GM21825 (cell line): Measurements from ENCODE around the gene NDC1.
"Not testable (repeated sequence)": the region's sequence is repeated elsewhere in the genome, so short reads cannot be mapped to it uniquely, and the experiment has no call there.

Experiments
- ATAC-seq: cut with Tn5 transposase; IDR thresholded peaks from one replicate; pipeline ENCODE4 v1.9.1; 2021; ENCODE audit warnings: mild to moderate bottlenecking, moderate library complexity; ENCODE audit not compliant: unreplicated experiment

The NDC1 gene, protein sequence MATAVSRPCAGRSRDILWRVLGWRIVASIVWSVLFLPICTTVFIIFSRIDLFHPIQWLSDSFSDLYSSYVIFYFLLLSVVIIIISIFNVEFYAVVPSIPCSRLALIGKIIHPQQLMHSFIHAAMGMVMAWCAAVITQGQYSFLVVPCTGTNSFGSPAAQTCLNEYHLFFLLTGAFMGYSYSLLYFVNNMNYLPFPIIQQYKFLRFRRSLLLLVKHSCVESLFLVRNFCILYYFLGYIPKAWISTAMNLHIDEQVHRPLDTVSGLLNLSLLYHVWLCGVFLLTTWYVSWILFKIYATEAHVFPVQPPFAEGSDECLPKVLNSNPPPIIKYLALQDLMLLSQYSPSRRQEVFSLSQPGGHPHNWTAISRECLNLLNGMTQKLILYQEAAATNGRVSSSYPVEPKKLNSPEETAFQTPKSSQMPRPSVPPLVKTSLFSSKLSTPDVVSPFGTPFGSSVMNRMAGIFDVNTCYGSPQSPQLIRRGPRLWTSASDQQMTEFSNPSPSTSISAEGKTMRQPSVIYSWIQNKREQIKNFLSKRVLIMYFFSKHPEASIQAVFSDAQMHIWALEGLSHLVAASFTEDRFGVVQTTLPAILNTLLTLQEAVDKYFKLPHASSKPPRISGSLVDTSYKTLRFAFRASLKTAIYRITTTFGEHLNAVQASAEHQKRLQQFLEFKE

DNA sequence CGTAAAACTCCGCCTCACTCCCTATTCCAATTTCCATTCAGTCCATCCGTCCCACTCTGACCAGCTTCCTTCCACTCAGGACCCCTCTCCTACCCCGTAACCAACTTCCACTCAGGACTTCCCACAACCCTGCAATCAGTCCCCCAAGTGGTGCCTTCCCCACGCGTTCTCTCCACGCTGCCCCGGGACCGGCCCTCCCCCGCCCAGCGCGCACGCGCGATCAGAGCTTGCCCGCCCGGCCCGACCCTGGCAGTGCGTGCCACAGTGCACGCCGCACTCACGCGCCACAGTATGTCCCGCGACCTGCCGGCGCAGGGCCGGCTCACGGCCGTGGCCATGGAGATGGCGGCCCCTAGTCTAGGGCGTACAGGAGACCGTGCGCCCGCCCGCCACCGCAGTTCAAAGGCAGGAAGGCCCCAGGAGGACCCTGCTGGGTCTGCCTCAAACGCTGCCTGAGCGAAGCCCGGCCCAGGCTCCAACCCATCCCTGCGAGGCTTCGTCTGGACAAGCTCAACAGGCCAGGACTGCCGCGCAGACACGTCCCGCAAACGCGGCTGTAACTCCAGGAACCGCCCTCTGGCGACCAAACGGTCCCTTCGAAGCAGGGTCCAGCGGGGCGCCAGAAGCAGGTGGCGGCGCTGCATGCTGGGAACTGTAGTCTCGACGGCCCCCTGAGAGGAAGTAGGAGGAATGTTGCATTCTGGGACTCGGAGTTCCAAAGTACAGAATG, at the start of gene NDC1:
Gene NDC1, minus strand, starts transcription at position 373 of the 730 bp plus-strand sequence. Its CDS starts 35 bp downstream, at position 338.
- peak; percentile 86 for ATAC-seq

DNA sequence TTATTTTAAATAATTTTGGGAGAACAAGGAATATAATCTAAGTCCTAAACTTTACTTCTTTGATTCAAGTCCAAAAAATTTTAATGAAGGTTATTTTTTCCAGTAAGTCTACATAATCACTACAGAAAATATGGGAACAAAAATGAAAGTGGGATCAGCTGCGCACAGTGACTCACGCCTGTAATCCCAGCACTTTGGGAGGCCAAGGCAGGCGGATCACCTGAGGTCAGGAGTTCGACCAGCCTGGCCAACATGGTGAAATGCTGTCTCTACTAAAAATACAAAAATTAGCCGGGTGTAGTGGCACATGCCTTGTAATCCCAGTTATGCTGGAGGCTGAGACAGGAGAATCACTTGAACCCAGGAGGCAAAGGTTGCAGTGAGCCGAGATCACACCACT, 45.5 kb upstream of the NDC1 start:
- not testable (repeated sequence) for ATAC-seq

DNA sequence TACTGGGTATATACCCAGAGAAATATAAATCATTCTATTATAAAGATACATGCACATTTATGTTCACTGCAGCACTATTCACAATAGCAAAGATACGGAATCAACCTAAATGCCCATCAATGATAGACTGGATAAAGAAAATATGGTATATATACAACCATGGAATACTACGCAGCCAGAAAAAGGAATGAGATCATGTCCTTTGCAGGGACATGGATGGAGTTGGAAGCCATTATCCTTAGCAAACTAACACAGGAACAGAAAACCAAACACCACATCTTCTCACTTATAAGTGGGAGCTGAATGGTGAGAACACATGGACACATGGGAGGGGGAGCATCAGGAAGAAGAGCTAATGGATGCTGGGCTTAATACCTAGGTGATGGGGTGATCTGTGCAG, 43.8 kb upstream of the NDC1 start:
- ATAC-seq = not testable (repeated sequence)

DNA sequence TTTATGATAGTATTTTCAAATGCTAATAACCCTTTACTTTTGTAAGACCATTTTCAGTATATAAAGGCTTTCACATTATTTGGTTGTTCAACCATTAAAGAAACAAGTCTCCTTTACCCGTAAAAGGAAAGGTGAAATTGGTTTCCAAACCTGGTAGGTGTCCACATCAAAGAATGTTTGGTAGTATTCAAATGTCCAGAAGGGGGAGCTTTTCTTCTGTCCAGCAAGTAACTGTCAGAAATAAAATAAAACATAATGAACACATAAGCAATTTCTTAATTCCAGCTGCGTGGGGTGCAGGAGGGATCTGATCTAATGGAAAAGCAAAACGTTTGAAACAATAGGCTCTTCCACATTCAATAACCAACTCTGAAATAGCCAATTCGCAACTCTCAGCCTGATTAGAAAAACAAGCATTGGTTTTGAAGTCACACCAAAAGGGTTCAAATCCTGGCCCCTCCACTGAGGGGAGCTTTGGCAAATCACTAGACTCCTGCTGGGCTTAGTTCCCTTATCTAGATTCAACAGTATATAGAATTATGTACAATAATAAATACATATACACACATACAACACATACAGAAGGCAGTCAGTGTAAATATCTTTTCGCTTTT, 40.5 kb upstream of the NDC1 start:
- no peak for ATAC-seq

DNA sequence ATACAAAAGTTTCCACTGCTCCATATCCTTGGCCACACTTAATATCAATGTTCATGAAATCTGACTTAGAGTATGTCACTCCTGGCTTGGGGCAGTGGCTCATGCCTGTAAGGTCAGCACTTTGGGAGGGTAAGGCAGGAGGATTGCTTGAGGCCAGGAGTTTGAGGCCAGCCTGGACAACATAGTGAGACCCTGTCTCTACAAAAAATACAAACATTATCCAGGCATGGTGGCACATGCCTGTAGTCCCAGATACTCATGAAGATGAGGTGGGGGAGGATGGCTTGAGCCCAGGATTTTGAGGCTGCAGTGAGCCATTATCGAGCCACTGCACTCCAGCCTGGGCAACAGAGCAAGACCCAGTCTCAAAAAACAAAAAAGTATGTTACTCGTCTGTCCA, 37.1 kb upstream of the NDC1 start:
- ATAC-seq = not testable (repeated sequence)

DNA sequence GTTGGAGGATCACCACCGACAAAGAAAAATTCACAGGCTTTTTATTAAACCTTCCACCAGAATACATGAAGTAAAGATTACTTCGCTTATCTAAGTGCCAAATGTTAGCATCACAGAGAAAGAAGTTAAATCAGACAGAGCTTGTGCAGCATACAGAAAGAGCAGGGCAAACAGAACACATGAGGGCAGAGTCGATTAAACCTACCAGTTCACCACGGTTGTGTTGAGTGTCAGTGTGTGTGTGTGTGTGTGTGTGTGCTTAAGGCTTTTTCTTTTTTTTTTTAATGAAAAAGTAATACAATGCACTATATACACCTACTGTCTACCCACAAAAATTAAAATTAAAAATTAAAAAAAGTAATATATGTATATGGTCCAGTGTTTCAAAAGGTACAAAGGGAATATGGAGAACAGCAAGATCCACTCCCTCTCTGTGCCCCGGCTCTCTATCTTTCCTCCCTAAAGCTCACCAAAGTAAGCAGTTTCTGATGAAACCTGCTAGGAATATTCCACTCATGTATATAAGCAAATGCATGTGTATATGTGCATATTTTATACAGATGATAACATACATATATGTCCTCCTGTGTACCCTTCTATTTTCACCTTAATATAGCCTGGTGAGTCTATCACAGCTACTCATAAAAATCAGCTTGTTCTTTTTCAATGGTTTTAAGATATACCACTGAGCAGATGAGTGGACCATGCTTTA, 33.8 kb upstream of the NDC1 start:
- ATAC-seq = no peak

DNA sequence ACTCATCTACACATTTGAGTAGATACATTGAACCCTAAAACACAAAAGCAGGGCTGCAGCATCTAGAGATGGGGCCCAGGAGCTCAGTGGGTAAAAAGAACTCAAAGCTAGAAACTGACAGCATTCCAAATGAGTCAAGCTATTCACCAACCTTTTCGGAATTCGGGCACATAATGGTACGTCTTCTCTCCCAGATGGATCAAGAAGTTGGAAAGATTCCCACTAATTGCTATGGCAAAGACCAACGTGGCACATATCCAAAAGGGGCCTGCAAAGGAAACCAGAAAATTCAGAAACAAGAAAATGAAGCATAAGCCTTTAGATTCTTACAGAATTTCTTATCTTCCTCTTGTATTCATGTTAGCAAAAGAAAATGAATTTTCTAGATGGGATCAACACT, 33.1 kb upstream of the NDC1 start:
- ATAC-seq = no peak

DNA sequence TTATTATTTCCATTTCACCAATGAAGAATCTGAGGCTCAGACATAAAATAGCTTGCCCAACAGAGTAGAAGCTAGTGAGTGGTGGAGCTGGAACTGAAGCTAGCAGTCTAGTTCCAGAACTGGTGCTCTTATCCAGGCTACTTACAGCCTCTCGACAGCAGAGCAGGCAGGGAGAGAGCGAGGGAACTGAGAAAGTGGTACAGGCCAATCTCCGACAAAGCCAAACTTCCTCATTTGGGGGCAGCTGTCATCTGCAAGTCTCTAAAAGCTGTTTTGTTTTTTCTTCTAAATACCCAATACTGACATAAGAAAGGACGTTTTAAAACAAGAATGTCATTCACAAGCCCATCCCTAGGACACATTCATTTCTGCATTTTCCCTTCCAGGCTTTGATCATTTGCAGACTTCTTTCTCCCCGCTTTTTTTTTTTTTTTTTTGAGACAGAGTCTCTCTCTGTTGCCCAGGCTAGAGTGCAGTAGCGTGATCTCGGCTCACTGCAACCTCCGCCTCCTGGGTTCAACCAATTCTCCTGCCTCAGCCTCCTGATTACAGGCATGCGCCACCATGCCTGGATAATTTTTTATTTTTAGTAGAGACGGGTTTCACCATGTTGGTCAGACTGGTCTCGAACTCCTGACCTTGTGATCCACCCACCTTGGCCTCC, 31.5 kb upstream of the NDC1 start:
- no peak for ATAC-seq

DNA sequence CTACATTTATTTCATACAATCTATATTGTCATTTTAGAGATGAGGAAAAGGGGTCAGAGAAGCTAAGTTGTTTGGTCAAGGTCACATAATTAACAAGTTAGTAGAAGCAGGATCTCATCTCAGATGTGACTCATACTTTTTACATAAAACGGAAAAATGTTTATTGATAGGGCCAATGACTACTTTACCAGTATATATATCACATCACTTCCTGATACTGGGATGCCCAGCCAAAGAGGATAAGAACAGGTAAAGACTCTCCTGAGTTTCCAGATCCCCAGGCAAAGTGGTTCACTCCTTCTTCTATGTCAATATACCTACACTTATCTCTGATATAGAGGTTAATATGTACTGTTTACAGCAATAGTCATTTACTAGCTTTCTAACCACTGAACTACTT, 30.5 kb upstream of the NDC1 start:
- ATAC-seq = no peak

DNA sequence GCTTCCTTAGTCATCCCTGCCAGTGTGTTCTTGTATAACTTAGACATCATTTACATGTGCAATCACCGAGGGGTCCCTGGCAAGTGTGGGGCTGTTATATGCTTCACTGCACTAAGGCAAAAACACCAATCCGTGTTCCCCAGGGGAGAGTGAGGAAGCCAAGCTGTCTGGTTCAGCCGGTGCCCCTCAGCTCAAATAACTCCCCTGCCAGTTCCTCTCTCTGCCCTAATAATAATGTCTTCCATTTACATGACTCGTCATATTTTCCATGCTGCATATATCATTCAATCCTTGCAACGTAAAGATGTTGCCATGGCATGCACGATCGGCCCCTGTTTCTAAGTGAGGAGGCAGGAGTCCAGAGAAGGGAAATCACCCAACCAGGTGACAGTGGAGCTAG, 24.4 kb upstream of the NDC1 start:
- ATAC-seq = no peak

DNA sequence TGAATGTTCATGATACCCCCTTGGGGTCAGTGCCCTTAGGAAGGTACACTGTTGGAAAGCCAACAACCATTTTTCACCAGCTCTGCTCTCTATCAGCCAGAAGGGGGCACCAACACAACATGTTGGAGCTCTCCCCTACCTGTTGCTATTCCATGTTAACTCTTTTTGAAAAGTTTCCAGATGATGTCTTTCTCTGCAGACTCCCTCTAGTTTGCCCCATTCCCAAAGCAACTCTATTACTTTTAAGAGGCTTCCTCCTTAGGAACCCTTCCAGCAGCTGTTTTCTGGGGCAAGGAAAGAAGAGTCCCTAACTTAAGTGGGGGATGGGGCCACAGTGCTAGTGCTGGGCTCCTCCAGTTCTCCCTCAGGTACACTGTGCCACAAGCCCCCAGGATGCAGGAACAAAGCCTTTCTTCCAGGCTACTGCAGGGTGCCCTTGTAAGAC, 22.9 kb upstream of the NDC1 start:
- no peak for ATAC-seq

DNA sequence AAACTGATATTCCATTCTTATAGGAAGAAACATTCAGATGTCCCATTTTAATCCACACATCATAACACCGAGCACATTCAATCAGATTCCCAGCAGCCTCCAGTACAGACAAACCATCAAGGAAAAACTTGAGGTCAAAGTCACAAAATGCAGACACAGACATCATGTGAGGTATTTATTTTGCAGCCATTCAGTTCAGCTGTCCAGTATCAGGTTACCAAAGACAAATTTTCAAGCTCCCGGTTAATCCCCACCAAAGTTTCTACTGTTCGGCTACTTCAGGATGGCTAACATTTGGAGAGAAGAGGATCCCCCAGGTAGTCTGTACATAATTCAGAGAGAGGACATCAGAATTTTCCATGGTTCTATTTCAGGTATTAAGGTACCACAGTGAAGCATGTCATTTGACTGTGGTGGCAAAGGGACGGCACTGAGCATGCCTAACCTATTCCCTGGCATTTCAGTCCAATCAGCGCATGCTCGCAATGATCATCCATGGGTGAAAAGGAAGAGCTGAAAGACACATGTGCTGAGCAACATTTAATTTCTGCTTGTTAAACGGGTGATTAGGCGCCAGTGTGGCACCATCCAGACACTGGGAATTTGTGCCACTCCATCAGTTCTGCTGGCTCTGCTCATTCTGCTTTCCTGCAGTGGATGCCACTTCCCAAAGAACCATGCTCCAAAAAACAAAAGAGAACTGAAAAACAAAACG, 13.6 kb upstream of the NDC1 start:
- ATAC-seq = no peak

DNA sequence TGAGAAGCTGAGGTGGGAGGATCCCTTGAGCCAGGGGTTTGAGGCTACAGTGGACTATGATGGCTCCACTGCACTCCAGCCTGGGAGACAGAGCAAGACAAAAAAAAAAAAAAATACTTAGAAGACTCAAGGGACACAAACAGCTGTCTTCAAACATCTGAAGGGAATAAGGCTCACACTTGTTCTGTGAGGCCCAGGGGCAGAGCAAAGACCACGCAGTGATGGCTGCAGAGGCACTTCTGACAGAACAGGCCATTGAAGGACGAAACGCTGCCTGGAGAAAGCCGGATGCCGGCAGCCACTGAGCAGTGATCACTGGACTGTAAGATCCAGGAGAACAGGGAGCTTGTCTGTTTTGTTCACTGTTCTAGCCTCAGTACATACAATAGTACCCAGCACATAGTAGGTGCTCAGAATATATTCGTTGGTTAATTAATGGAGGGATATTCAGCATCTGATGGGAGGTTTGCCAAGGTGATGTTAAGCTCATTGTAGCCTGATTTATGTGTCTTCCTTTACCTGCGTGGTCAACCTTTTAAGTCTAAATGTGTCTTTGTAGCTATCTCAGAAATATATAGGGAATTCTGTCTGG, 12.1 kb upstream of the NDC1 start:
- no peak for ATAC-seq

DNA sequence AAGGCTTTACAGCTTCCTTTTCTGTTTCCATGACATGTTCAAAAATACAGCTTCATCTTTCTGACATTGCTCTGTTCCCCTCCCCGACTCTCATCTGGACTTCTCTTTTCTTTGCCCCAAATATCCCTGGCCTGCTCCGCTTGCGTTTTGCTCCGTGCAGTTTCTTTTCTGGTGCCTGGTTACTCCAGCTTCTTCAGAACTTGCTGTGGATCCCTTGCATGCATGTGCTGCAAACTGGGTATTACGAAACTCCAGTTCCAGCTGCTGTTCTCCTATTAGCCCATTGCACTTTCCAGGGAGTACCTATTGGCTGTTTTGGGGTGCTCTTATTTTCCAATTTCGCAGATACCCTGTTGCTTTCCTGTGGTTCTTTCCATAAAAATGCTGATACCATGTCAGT, 9.9 kb upstream of the NDC1 start:
- no peak for ATAC-seq

DNA sequence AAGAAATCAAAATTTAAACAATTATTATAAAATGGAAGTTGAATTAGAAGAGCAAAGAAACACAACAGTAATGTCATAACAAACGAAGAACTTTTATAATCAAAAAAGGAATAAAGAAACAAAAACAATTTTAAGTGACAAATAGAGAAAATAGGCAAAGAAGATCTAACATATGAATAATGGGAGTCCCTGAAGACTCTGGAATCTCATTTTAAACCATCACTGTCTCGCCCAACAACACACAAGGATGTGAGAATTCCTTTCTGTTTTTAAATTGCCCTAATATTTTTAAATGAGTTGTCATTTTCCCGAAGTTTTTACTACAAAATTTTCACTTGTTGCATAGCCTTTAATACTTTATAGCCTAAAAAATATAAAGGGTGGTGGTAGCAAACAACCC, 4.3 kb upstream of the NDC1 start:
- no peak for ATAC-seq

DNA sequence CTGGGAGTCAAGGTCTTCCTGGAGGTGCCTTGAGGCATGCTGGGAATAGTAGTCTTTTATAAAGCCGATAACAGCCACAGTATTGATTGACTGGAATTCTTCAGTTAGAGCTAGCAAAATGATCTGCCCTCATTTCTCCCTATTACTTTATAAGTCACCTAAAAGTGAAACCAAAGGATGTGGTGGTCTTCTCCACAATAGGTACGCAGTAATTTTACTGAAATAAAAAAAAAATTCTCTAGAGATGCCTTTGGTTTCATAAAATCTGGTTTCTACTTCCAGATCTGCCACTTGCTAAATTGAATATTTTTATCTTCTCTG, 518 bp upstream of the NDC1 start:
- no peak for ATAC-seq

DNA sequence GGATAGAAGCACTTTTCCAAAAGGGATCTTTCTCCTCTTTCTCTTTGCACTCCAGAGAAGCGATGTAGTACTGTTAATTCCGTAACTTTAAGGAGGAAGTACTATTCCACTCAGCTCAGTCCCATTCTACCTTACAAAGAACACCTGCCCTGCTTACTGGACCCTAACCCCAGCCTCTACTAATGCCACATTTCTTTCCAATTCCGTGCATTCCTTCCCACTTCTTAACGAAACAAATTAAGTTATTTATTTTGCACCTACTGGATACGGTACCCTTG, 511 bp downstream of the NDC1 start:
- ATAC-seq = no peak

DNA sequence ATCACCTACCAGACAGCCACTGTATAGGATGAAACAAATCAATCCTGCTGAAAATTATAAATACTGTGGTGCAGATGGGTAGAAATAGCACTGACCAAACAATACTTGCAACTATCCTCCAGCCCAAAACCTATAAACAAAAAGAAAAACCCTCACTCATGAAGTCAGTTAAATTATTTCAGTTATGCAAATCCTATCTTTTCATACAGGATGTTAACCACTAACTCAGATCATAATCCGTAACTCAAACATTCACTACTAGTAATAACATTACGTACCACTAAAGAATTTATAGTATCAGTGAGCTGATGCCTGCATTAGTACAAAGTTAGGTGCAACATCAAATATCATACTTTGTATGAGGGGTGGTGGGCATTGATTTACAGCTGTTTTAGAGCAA, 2.6 kb downstream of the NDC1 start:
- ATAC-seq = no peak

DNA sequence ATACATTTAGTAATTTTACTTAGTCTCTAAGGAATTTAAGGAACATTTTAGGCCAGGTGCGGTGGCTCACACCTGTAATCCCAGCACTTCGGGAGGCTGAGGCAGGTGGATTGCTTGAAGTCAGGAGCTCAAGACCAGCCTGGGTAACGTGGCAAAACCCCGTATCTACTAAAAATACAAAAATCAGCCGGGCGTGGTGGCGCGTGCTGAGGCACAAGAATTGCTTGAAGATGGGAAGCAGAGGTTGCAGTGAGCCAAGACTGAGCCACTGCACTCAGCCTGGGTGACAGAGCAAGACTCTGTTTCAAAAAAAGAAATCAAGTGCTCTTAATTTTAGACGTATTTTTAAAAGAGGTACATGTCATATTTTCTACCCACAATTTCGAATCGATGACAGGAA, 3.3 kb downstream of the NDC1 start:
- ATAC-seq = no peak

DNA sequence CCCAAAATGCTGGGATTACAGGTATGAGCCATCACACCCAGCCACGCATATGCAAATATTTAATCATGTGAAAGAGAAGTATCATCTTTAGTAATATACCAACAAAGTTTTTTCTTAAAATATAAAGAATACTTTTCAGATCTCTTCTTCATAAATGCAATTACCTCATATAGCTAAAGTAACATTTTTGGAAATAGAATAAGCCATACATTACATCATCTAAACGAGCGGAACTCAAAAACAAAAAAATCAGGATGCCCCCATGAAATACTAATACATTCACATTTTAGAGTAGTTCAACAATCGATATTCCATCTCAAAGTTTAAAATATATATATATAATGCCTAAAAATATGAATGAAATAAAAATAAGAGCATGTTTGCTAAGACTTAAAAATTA, 4.7 kb downstream of the NDC1 start:
- no peak for ATAC-seq
